Frontal cortex (tissue), 4 donors: ENCODE results near the gene AGBL4. TPM values are rescaled to one million over a fixed set of nuclear protein-coding genes. Genes with fewer than 3 reads are reported as not detected.

ENCODE experiments used
- DNase-seq, 2 donors: peaks; one replicate each; pipeline ENCODE4 v3.0.0; 2012; ENCODE audit warnings: low spot score in 2 of 2
- FAIRE-seq: peaks from 2 replicates; lab custom pipeline; 2012; peaks lifted over from hg19 to GRCh38; lab: Jason Lieb, UNC
- total RNA-seq: library from RNA; depleted of rRNA; stranded (reverse); fragments of >200 nt; gene quantifications from one replicate; pipeline ENCODE4 v1.2.3, GENCODE V29; 2014
- donor health status: control.
- donor health status: control.
- donor health status: control.

The AGBL4 gene
- total RNA-seq, 1 donor from 2014 or later, result 3.3 TPM

GRCh38 chr1:48725341-48726046, 1298.3 kb downstream of the AGBL4 start:
- FAIRE-seq (no peak), DNase-seq (no peak)

DNA sequence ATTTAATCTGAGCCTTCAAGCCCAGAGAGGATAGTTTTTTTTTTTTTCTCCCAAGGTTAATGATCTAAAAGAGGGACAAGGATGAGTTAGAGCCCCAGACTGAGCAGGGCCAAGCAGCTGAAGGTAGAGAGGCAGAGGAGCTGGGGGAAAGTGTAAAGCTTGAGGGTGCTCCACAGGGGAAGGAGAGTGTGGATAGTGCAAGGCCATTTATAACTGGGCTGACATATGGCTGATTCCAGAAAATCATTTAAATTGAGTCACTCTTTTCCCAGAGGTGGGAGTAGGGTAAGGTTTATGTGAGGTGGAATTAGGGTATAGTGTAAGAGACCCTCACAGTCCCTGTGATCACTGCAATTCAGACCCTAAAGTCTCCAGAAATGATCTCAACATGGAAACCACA, 1302.8 kb downstream of the AGBL4 start:
- DNase-seq, result no peak
- FAIRE-seq, result no peak

DNA sequence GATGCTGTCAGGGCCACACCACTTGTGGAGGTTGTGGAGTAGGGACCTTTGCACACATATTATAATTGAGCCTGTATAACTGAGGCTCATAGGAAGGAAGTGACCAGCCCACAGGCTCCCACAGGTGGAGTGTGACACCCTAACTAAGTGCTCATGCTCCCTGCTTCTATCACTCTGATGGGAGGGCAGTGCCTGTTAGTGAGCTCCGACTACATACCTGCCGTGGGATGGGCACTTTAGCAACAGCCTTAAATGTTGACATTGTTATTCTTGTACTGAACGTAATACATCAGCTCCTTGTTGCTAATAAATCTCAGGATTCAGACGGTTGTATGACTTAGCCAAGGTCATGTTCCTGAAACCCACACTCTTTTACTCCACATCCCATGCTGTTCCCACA, 1305.0 kb downstream of the AGBL4 start:
- no peak for DNase-seq
- FAIRE-seq, result no peak

DNA sequence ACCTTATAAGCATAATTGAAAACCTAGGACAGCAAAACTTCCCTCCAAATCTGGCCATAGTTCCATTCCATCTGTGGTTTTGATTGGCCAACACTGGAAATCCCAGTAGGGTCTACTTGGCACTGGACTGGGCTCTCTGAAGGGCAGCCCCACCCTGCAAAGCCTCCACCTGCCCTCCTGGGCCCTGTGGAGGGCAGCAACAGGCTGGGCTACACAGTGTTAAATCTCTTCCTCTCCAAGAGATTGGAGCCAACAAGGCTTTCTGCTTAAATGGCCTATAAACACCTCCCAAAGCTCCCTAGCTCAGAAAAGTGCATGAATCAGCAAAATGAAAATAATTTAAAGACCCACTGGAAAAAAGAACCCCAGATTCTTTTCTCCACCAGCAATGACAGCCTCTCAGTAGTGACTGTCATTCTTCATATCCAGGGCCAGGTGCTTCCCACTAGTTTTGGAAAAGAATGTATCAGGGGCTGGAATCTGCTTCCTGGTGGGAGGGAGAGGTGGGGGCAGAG, 1305.6 kb downstream of the AGBL4 start:
- DNase-seq (no peak), FAIRE-seq (no peak)

- DNase-seq, result no peak
- FAIRE-seq, result no peak
Observed at GRCh38 chr1:48717082-48717481, 1306.7 kb downstream of the AGBL4 start.

DNA sequence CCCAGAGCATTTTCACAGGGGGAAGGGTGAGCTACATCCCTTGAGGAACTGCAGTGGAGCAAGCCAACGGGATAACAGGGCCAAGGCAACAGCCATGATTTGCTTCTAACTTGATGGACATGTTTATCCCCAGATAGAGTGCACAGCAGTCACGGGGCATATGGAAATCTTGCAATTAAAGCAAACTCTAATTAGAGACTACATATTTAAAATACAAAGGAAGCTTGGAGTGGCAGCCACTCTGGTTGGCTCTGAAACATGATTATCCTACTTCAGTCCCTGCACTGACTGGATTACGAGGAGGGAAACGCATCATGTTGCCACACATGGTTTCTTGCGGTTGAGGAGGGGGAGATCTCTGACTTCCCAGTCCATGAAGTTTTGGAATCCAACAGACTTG, 1307.8 kb downstream of the AGBL4 start:
- FAIRE-seq (no peak), DNase-seq (no peak)

- no peak for DNase-seq
- FAIRE-seq, result no peak
Observed at GRCh38 chr1:48710915-48711314, 1312.8 kb downstream of the AGBL4 start.

DNA sequence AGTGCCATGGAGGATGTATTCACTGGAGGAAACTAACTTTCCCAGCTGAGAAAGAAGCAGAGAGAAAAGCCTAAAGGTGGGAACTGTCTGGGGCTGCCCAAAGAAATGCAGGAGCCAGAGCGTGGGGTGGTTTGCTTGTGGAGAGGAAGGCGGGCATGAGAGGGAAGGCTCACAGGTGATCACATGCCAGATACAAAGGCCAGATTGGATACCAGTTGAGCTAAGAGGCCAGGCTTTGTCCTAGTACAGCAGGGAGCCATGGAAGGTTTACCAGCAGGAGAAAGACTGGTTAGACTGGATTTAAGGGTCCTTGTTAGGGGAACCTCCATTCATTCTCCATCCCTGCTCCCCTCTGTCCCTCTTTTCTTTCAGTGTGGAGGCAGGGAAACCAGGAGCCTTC, 1313.4 kb downstream of the AGBL4 start:
- DNase-seq, result no peak
- FAIRE-seq, result no peak

GRCh38 chr1:48704736-48705135, 1319.0 kb downstream of the AGBL4 start:
- no peak for FAIRE-seq
- no peak for DNase-seq

DNA sequence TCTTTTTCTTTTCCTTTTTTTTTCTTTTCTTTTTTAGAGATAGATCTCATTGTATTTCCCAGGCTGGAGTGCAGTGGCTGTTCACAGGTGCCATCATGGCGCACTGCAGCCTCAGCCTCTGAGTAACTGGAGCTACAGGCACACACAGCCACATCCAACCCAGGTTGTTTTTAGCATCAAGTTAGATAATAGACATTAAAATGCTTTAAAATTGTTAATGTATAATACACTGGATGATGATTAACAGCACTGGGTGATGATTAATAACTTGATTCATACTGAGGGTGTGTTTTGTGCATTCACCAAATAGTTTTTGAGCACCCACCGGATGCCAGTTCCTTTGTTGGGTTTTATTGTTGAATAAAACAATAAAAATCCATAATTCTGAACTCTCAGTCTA, 1322.3 kb downstream of the AGBL4 start:
- DNase-seq, result no peak
- FAIRE-seq, result no peak

DNA sequence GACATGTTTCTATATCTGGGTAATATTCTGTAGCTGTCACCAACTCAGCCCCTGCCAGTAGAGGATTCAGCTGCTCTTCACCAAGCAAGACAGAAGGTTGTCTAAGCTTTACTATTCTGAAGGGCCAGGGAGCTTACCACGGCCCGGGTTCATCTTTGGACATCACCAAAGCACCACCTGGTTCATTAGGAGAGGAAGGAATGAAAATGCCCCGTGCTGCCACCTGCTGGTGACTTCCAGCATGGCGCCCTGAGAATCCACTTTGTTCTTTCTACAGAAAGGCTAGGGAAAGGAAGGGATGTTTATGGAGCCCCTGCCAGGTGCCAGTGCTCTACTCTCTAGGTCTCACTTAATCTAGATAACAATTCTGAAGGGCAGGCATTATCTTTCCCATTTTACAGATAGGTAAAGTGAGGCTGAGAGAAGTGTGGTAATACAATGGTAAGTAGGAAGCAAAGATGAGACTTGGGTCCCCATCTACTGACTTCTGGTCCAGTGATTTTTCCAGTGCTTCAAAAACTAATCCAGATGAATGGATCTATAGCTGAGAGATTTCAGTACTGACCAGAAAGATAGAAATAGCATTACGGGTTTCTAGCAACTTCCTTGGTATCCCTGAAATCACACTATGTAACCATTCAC, 1326.6 kb downstream of the AGBL4 start:
- no peak for FAIRE-seq
- DNase-seq, result peak in 1 of 2 donors; percentile 30

GRCh38 chr1:48695161-48695560, 1328.6 kb downstream of the AGBL4 start:
- no peak for DNase-seq
- FAIRE-seq, result no peak

GRCh38 chr1:48693674-48694320, 1330.0 kb downstream of the AGBL4 start:
- DNase-seq (no peak), FAIRE-seq (no peak)

GRCh38 chr1:48693180-48693579, 1330.6 kb downstream of the AGBL4 start:
- DNase-seq (no peak), FAIRE-seq (no peak)

- no peak for FAIRE-seq
Observed at GRCh38 chr1:48692235-48692634, 1331.5 kb downstream of the AGBL4 start.

DNA sequence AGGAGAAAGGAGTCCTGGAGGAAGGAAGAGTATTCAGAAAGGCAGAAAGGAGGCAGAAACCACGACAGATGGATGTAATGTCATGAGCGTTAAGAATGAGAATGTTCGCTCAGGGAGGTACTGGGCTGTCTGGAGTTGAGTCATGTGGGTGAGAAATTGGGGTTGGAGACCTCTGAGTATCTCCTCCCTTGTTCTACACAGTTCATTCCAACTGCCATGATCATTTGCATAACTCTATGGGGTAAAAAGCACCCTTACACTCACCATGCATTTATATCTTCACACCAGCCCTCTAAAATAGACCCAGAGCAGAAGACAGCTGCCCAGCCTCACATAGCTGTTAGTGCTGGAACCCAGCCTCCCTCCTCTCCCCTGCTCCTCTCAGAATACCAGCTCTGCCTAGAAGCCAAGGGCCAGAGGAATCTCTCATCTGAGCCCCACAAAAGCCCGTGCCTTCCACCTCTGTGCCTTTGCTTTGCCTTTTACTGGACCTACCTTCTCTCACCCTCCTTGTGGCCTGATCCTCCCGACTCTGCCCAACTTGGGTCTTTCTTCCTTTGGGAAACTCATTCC, 1332.2 kb downstream of the AGBL4 start:
- FAIRE-seq (no peak), DNase-seq (no peak)

More at GRCh38 chr1:48692235-48692634, 1331.5 kb downstream of the AGBL4 start:
- DNase-seq, result no peak

- FAIRE-seq, result no peak
- DNase-seq, result no peak
Observed at GRCh38 chr1:48688102-48688760, 1335.5 kb downstream of the AGBL4 start.

- FAIRE-seq (no peak), DNase-seq (no peak)
Observed at GRCh38 chr1:48687282-48688045, 1336.3 kb downstream of the AGBL4 start.

- FAIRE-seq (no peak), DNase-seq (no peak)
Observed at GRCh38 chr1:48686159-48686558, 1337.6 kb downstream of the AGBL4 start.
